ENCODE measurements around the gene CNTRL. TPM values are rescaled to one million over a fixed set of nuclear protein-coding genes. Genes with fewer than 3 reads are reported as not detected.
A peak's percentile ranks its signal among the peaks of the same experiment; 100 is the strongest.

The CNTRL gene
- total RNA-seq, 1 donor from 2014 or later: 27.6 TPM

- Mint-ChIP-seq H3K27me3 (ENCODE audit: low read depth) (no peaks in the 10 kb centered on the region), H3K36me3 (ENCODE audit: low read depth) (no peaks in the 10 kb centered on the region), H3K4me3 (no peak overlapping the region), H3K9me3 (no peaks in the 10 kb centered on the region), H3K27ac (ENCODE audit: unreplicated experiment) (no peak overlapping the region), H3K4me1 (peaks cover 23% of the 10 kb centered on the region)
- TF ChIP-seq CTCF (conservative IDR thresholded peaks at IDR 0.05): no peak
- no peak for DNase-seq (ENCODE audit: low read depth, low spot score)
Measured at GRCh38 chr9:121218357-121219027, 143.7 kb downstream of the CNTRL start.

GRCh38 chr9:121219530-121219929 is 144.8 kb downstream of the CNTRL start:
- no peak for DNase-seq (ENCODE audit: low read depth, low spot score)
- no peak overlapping the region for H3K27ac Mint-ChIP-seq (ENCODE audit: unreplicated experiment)
- no peak for TF ChIP-seq CTCF (conservative IDR thresholded peaks at IDR 0.05)

GRCh38 chr9:121220996-121221663 is 146.4 kb downstream of the CNTRL start:
- Mint-ChIP-seq H3K27me3 (ENCODE audit: low read depth) (no peaks in the 10 kb centered on the region), H3K4me3 (no peak overlapping the region), H3K9me3 (no peaks in the 10 kb centered on the region), H3K4me1 (peaks cover 23% of the 10 kb centered on the region), H3K27ac (ENCODE audit: unreplicated experiment) (no peak overlapping the region), H3K36me3 (ENCODE audit: low read depth) (no peaks in the 10 kb centered on the region)
- no peak for TF ChIP-seq CTCF (conservative IDR thresholded peaks at IDR 0.05)
- DNase-seq (ENCODE audit: low read depth, low spot score): no peak

More at GRCh38 chr9:121219530-121219929, 144.8 kb downstream of the CNTRL start:
- H3K4me1 Mint-ChIP-seq: peaks cover 23% of the 10 kb centered on the region
- H3K9me3 Mint-ChIP-seq: no peaks in the 10 kb centered on the region
- no peaks in the 10 kb centered on the region for H3K27me3 Mint-ChIP-seq (ENCODE audit: low read depth)
- no peaks in the 10 kb centered on the region for H3K36me3 Mint-ChIP-seq (ENCODE audit: low read depth)
- no peak overlapping the region for H3K4me3 Mint-ChIP-seq

- no peaks in the 10 kb centered on the region for H3K27me3 Mint-ChIP-seq (ENCODE audit: low read depth)
- no peak for TF ChIP-seq CTCF (conservative IDR thresholded peaks at IDR 0.05)
- H3K27ac Mint-ChIP-seq (ENCODE audit: unreplicated experiment): no peak overlapping the region
- no peaks in the 10 kb centered on the region for H3K9me3 Mint-ChIP-seq
- H3K4me3 Mint-ChIP-seq: no peak overlapping the region
- no peaks in the 10 kb centered on the region for H3K36me3 Mint-ChIP-seq (ENCODE audit: low read depth)
- peaks cover 23% of the 10 kb centered on the region for H3K4me1 Mint-ChIP-seq
- DNase-seq (ENCODE audit: low read depth, low spot score): no peak
Measured at GRCh38 chr9:121221664-121222055, 146.9 kb downstream of the CNTRL start.

GRCh38 chr9:121222524-121223171 is 147.9 kb downstream of the CNTRL start:
- Mint-ChIP-seq H3K27ac (ENCODE audit: unreplicated experiment) (no peak overlapping the region), H3K27me3 (ENCODE audit: low read depth) (no peaks in the 10 kb centered on the region), H3K36me3 (ENCODE audit: low read depth) (no peaks in the 10 kb centered on the region)

More at GRCh38 chr9:121222524-121223171, 147.9 kb downstream of the CNTRL start:
- H3K9me3 Mint-ChIP-seq: no peaks in the 10 kb centered on the region
- no peak for DNase-seq (ENCODE audit: low read depth, low spot score)
- peak; percentile 71 for TF ChIP-seq CTCF (conservative IDR thresholded peaks at IDR 0.05)
- H3K4me3 Mint-ChIP-seq: no peak overlapping the region
- peaks cover 23% of the 10 kb centered on the region for H3K4me1 Mint-ChIP-seq
